ENCODE results near the gene SLC51B. TPM values are rescaled to one million over a fixed set of nuclear protein-coding genes. Genes with fewer than 3 reads are reported as not detected.
"Not testable (repeated sequence)": the region's sequence is repeated elsewhere in the genome, so short reads cannot be mapped to it uniquely, and the experiment has no call there.

Gene SLC51B
- polyA plus RNA-seq, 3 donors from 2014 or later, result not detected

DNA sequence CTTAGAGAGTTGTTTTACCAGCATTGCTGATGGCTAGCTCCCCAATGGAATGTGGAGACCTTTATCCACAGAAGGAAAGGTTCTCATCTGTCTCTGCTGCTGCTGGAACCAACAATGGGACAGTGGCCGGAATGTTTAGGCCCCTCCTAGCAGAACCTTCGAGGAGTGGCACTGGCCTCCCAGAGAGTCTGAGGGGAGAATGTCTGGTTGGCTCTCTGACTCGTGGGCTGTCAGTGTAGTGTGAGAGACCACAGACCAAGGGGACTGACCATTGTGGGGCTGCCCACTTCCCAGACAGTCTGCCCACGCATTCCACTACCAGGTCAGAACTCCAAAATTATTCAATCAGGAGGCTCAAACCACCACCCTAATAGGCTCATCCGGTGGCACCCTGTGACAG is 17.5 kb downstream of the SLC51B start:
- Mint-ChIP-seq H3K4me3 (no peak overlapping the region), H3K4me1 (peaks cover 4 to 5% of the 10 kb centered on the region in 2 donors), H3K27me3 (ENCODE audit: low read depth in 3 of 3) (peaks cover 8 to 9% (median 8%) of the 10 kb centered on the region in 3 donors), H3K27ac (no peak overlapping the region), H3K9me3 (no peaks in the 10 kb centered on the region), H3K36me3 (no peaks in the 10 kb centered on the region)
- no peak for DNase-seq

- no peak overlapping the region for H3K4me3 Mint-ChIP-seq
- no peaks in the 10 kb centered on the region for H3K9me3 Mint-ChIP-seq
- no peak for DNase-seq
- peaks cover 8 to 9% (median 8%) of the 10 kb centered on the region in 3 donors for H3K27me3 Mint-ChIP-seq (ENCODE audit: low read depth in 3 of 3)
- no peak overlapping the region for H3K27ac Mint-ChIP-seq
- no peaks in the 10 kb centered on the region for H3K36me3 Mint-ChIP-seq
- H3K4me1 Mint-ChIP-seq, result peaks cover 4 to 11% of the 10 kb centered on the region in 2 donors
Observed at GRCh38 chr15:65066001-65066634, 20.9 kb downstream of the SLC51B start.

- no peak overlapping the region for H3K27ac Mint-ChIP-seq
- H3K4me1 Mint-ChIP-seq, result peaks cover 4 to 11% of the 10 kb centered on the region in 2 donors
- H3K36me3 Mint-ChIP-seq, result no peaks in the 10 kb centered on the region
- peak overlapping the region in 2 of 5 donors; percentile 35 to 46 for H3K4me3 Mint-ChIP-seq
- peaks cover 6 to 9% (median 8%) of the 10 kb centered on the region in 3 donors for H3K27me3 Mint-ChIP-seq (ENCODE audit: low read depth in 3 of 3)
- no peak for DNase-seq
- H3K9me3 Mint-ChIP-seq, result no peaks in the 10 kb centered on the region
Observed at GRCh38 chr15:65066635-65067316, 21.6 kb downstream of the SLC51B start.

GRCh38 chr15:65067317-65067644 is 22.1 kb downstream of the SLC51B start:
- Mint-ChIP-seq H3K27ac (no peak overlapping the region), H3K9me3 (no peaks in the 10 kb centered on the region), H3K36me3 (no peaks in the 10 kb centered on the region), H3K4me3 (peak overlapping the region in 3 of 5 donors; percentile 29 to 46 (median 35)), H3K4me1 (peaks cover 4 to 11% of the 10 kb centered on the region in 2 donors), H3K27me3 (ENCODE audit: low read depth in 3 of 3) (peaks cover 8 to 9% (median 8%) of the 10 kb centered on the region in 3 donors)
- no peak for DNase-seq

DNA sequence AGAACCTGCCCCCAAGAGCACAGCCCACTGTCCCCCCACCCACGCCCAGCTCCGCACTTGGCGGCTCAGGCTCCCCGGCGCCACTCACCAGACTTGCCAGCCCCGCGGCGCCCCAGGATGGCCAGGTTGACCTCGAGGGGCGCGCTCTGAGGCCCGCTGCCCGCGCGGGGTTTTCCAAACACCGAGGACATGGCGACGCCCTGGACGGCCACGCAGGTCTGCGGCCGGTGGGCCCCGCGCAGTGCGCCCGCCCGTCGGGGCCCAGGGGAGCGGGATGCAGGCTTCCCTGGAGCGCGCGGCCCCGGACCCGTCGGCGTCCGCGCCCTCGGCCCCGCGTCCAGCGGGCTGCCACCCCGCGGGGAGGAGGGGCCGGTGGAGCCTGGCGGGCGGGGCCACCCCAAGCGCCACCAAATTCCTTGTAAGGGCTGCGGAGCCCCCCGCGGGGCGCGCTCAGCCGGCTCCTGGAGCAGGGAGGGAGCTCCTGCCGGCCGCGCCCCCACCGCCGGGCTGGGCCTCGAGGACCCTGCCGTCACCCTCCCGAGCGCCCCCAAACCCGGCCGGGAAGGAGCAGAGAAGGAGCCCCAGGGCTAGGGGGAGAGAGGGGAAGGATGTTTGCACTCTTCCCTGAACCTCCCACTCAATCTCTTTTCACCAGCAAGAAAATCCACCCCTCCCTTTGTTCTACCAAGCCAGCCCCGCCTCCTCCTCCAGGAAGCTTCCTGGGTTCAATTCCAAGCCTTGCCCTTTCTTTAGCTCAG is 22.6 kb downstream of the SLC51B start, which contains the start of gene RASL12:
Gene RASL12, minus strand, starts transcription at position 347 of the 758 bp plus-strand sequence. Its CDS starts 156 bp downstream, at position 191.
- no peaks in the 10 kb centered on the region for H3K9me3 Mint-ChIP-seq
- H3K27me3 Mint-ChIP-seq (ENCODE audit: low read depth in 3 of 3), result peaks cover 6 to 9% (median 8%) of the 10 kb centered on the region in 3 donors
- H3K27ac Mint-ChIP-seq, result no peak within 1 kb of the TSS
- H3K4me3 Mint-ChIP-seq, result peak within 1 kb of the TSS in 4 of 5 donors; percentile 29 to 64 (median 38)
- no peaks in the 10 kb centered on the region for H3K36me3 Mint-ChIP-seq
- no peak for DNase-seq
- peaks cover 4 to 11% of the 10 kb centered on the region in 2 donors for H3K4me1 Mint-ChIP-seq

DNA sequence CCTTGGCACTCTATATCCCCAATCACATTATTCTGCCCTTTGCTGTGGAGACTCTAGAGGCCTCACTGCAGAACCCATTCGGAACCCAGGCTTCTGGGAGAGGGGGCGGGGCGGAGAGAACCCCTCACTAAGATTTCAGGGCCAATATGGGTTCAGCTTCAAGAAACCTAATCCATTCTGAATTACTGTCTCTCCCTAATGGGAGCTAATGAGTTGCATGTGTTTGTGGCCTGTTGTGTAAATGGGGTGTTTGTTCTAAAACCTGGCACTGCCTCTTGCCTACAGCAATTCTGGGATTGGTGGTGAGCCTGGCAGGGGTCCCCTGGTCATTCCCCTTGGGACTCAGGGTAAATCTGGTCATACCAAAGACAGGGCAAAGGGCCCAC is 23.2 kb downstream of the SLC51B start:
- peaks cover 4 to 11% of the 10 kb centered on the region in 2 donors for H3K4me1 Mint-ChIP-seq
- no peak for DNase-seq
- no peaks in the 10 kb centered on the region for H3K9me3 Mint-ChIP-seq
- peaks cover 6 to 7% (median 6%) of the 10 kb centered on the region in 3 donors for H3K27me3 Mint-ChIP-seq (ENCODE audit: low read depth in 3 of 3)
- peak overlapping the region in 3 of 5 donors; percentile 5 to 64 (median 31) for H3K4me3 Mint-ChIP-seq
- no peaks in the 10 kb centered on the region for H3K36me3 Mint-ChIP-seq
- no peak overlapping the region for H3K27ac Mint-ChIP-seq

GRCh38 chr15:65069179-65069578 is 24.0 kb downstream of the SLC51B start:
- Mint-ChIP-seq H3K36me3 (no peaks in the 10 kb centered on the region), H3K27ac (no peak overlapping the region), H3K4me1 (peaks cover 4 to 11% of the 10 kb centered on the region in 2 donors), H3K27me3 (ENCODE audit: low read depth in 3 of 3) (peaks cover 6 to 7% (median 6%) of the 10 kb centered on the region in 3 donors), H3K4me3 (no peak overlapping the region), H3K9me3 (no peaks in the 10 kb centered on the region)
- no peak for DNase-seq

DNA sequence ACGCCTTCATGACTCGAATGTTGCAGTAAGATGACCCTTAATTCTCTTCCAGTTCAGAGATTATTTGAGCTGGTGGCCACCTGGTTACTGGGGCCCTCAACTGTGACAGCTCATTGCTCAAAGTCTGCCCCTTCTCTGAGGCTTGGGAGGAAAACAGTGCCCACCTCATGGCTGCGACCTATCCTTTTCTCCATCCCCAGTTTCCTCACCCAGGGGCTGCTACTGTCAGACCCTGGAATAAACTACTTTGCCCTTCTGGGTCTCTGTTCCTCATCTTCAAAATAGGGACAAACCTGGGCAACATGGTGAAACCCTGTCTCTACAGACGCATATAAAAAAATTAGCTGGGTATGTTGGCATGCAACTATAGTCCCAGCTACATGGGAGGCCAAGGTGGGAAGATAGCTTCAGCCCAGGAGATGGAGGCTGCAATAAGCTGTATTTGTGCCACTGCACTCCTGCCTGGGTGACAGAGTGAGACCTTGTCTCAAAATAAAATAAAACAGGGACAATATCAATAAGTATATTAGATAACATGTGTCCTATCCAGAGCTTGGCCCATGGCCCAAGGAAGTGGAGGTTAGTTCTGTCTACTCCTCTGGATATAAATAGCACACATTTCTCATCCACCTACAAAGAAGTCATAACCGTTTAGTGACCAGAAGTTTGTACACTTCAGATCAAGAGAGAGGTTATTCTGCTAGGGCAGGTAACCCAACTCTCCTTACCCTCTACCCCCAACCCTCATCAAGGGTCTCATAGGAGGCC is 24.8 kb downstream of the SLC51B start:
- H3K27ac Mint-ChIP-seq, result no peak overlapping the region
- peaks cover 4 to 11% of the 10 kb centered on the region in 2 donors for H3K4me1 Mint-ChIP-seq
- peaks cover 6 to 7% (median 6%) of the 10 kb centered on the region in 3 donors for H3K27me3 Mint-ChIP-seq (ENCODE audit: low read depth in 3 of 3)
- H3K36me3 Mint-ChIP-seq, result no peaks in the 10 kb centered on the region
- no peak overlapping the region for H3K4me3 Mint-ChIP-seq
- no peaks in the 10 kb centered on the region for H3K9me3 Mint-ChIP-seq
- no peak for DNase-seq

DNA sequence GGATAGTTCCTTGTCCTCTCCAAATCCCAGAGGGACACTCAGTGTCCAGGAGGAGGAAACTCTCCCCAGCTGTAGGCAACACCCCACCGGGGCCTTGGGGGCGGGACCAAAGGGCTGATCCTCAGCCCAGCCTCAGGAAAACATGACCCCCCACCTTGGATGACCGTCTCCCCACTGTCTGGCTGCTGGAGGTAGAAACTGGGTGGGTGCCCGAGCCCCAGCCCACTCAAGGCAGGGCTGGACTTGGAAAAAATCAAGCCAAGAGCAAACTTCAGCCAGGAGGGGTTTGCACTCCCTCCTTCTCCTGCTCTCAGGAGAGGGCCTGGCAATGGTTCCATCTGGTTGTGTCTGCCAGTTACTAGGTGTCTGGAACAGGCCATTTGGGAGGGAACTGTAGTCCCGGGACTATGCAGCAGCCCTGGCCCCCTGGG is 26.2 kb downstream of the SLC51B start:
- Mint-ChIP-seq H3K36me3 (peaks cover 0 to 1% (median 0%) of the 10 kb centered on the region in 3 donors), H3K27me3 (ENCODE audit: low read depth in 3 of 3) (peaks cover 0 to 6% (median 3%) of the 10 kb centered on the region in 3 donors), H3K27ac (no peak overlapping the region), H3K4me1 (peaks cover 4 to 11% of the 10 kb centered on the region in 2 donors), H3K4me3 (no peak overlapping the region), H3K9me3 (no peaks in the 10 kb centered on the region)
- DNase-seq, result no peak

GRCh38 chr15:65072027-65072426 is 26.8 kb downstream of the SLC51B start:
- DNase-seq, result no peak
- peaks cover 0 to 6% (median 3%) of the 10 kb centered on the region in 3 donors for H3K27me3 Mint-ChIP-seq (ENCODE audit: low read depth in 3 of 3)
- H3K4me3 Mint-ChIP-seq, result no peak overlapping the region
- no peak overlapping the region for H3K27ac Mint-ChIP-seq
- H3K9me3 Mint-ChIP-seq, result no peaks in the 10 kb centered on the region
- H3K36me3 Mint-ChIP-seq, result peaks cover 0 to 3% (median 0%) of the 10 kb centered on the region in 3 donors
- peaks cover 4 to 10% of the 10 kb centered on the region in 2 donors for H3K4me1 Mint-ChIP-seq

DNA sequence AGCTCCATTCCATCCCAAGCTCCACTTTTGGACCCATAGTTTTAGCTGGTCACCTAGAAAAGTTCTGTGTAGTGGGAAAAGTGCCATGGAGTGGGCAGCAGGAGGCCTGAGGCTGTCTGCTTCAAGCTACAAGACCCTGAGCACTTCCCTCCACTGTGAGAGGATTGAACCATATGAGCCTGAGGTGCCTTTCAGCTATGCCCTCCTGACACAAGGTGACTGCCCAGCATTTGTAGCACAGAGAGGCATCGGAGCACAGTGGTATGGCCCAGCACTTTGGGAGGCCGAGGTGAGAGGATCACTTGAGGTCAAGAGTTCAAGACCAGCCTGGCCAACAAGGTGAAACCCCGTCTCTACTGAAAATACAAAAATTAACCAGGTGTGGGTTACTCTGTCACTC is 27.4 kb downstream of the SLC51B start:
- Mint-ChIP-seq H3K27me3 (ENCODE audit: low read depth in 3 of 3) (peaks cover under 1 to 3% (median 2%) of the 10 kb centered on the region in 3 donors), H3K9me3 (no peaks in the 10 kb centered on the region)
- no peak for DNase-seq

DNA sequence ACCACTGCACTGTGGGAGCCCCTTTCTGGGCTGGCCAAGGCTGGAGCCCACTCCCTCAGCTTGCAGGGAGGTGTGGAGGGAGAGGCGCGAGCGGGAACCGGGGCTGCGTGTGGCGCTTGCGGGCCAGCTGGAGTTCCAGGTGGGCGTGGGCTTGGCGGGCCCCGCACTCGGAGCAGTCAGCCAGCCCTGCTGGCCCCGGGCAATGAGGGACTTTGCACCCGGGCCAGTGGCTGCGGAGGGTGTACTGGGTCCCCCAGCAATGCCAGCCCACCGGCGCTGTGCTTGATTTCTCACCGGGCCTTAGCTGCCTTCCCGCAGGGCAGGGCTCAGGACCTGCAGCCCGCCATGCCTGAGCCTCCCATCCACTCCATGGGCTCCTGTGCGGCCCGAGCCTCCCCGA is 29.8 kb downstream of the SLC51B start:
- not testable (repeated sequence) for H3K4me3 Mint-ChIP-seq, H3K27ac Mint-ChIP-seq, H3K4me1 Mint-ChIP-seq, DNase-seq, H3K36me3 Mint-ChIP-seq, H3K9me3 Mint-ChIP-seq
- H3K27me3 Mint-ChIP-seq (ENCODE audit: low read depth in 3 of 3), result peaks cover 4 to 11% (median 10%) of the 10 kb centered on the region in 3 donors

More for the DNA sequence above, 27.4 kb downstream of the SLC51B start:
- Mint-ChIP-seq H3K27ac (no peak overlapping the region), H3K4me1 (peaks cover 0 to 6% of the 10 kb centered on the region in 2 donors), H3K4me3 (no peak overlapping the region), H3K36me3 (peaks cover 0 to 3% (median 0%) of the 10 kb centered on the region in 3 donors)

Data from immature natural killer cell (primary cell).